IPS-15b (cell line): Measurements from ENCODE around the gene DISC1.

Source experiments
- H3K27me3 ChIP-seq: one replicate; pipeline ENCODE4 v1.6.1; 2013; ENCODE audit warnings: low read length; ENCODE audit not compliant: control insufficient read depth, insufficient read depth
- H3K36me3 ChIP-seq: one replicate; pipeline ENCODE4 v1.6.1; 2013; ENCODE audit warnings: low read length; ENCODE audit not compliant: control insufficient read depth, insufficient read depth
- H3K4me1 ChIP-seq: one replicate; pipeline ENCODE4 v1.6.1; 2013; ENCODE audit warnings: mild to moderate bottlenecking, low read length; ENCODE audit not compliant: control insufficient read depth, insufficient read depth
- H3K4me3 ChIP-seq: one replicate; pipeline ENCODE4 v1.5.1; 2013; ENCODE audit warnings: low read depth, low read length
- H3K9ac ChIP-seq: one replicate; pipeline ENCODE4 v1.6.1; 2013; ENCODE audit warnings: low read depth, mild to moderate bottlenecking, low read length
- H3K9me3 ChIP-seq: one replicate; pipeline ENCODE4 v1.6.1; 2013; ENCODE audit warnings: mild to moderate bottlenecking, low read length; ENCODE audit not compliant: control insufficient read depth, insufficient read depth

The DISC1 gene

DNA sequence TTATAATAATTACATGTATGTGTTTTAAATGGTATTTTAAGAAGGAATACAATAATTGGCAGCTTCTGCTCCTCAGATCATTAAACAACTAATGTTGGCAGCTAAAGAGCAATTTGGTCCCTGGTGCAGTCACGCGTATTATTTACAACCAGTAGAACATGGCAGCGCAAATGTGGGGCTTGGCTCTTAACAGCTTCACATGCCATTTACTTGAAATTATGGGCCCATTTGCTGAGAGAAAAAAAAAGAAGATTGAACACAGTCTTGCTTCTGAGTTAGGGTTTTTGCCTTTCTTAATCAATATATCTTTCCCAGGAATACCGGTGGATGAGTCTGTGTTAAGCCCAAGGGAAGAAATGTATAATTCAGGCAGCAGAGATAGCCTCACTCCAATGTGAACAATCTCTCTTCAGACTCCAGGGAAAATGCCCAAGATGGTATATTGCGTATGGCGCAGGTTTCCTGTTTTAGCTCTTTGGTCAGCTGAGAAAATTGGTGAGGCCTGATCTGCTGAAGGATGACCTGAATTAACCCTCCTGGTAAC is 174.5 kb downstream of the DISC1 start:
- Histone ChIP-seq H3K9me3 (no peaks in the 10 kb centered on the region), H3K9ac (no peak overlapping the region), H3K27me3 (no peaks in the 10 kb centered on the region), H3K36me3 (no peaks in the 10 kb centered on the region), H3K4me3 (no peak overlapping the region), H3K4me1 (no peaks in the 10 kb centered on the region)

DNA sequence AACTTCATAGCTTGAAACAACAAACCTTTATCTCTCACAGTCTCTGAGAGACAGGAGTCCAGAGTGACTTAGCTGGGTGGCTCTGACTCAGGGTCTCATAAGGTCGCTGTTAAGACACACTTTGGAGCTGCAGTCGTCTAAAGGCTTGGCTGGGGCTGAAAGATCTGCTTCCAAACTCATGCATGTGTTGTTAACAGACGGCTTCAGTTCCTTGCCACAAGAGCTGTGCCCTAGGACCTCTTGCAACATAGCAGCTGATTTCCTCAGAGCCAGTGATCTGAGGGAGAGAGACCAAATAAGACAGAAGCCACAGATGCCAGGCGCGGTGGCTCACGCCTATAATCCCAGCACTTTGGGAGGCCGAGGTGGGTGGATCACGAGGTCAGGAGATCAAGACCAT is 176.8 kb downstream of the DISC1 start:
- Histone ChIP-seq H3K27me3 (no peaks in the 10 kb centered on the region), H3K36me3 (no peaks in the 10 kb centered on the region), H3K9ac (no peak overlapping the region), H3K4me3 (no peak overlapping the region), H3K4me1 (no peaks in the 10 kb centered on the region), H3K9me3 (no peaks in the 10 kb centered on the region)

DNA sequence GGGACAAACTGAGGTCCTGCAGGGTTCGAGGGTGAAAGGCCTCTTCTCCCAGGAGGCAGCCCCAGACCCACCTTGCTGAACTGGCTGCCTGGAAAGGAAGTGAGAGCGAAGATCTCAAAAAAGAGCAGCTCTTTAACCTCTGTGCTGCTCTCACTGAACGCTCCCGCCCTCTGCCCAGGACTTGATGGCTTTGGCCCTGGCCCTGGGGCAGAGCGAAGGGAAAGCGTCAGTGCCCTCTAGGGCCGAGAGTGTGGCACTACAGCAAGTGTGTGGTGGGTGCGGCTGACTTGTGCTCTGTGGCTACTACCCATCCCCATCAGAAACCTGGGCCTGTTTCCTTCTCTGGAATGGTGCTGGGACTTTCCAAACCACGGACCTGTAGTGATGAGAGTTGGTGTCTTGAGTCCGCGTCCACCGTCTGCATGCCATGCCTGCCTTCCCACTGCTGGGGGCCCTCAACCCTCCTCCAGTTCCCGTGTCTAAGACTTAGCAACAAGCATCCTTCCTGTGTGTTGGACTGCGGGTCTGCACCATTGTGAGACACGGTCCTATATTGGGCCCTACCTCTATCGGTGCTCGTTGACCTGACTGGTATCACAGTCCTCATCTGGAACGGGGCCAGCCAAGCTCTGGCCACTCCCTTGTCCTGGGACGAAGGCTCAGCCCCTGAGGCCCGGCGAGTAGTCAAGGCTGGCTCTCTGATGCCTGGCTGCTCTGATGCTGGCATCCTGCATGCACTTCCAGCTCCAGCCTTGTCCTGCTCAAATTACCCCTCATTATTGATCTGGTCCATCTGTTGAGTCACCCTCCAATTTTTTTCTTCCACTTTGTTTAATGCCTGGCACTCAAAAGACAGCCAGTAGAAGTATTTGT is 180.3 kb downstream of the DISC1 start:
- no peaks in the 10 kb centered on the region for H3K36me3 ChIP-seq

DNA sequence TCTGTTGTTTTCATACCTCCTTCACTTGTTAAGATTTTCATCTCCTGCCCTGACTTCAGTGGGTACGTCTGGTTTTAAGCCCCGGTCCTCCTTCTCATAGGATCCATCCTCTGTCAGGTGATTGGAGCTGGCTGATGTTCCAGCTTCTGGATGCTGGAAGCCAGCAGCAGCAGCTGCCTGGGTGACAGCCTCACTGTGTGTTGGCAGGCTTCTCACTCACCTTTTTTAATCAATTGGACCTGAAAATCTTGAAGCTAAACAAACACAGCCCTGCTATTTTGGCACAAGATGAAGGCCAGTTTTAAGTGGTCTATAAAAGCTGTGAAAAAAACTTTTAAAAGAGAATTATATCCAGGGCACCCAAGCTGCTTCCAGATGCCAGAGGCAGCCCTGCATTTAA is 181.0 kb downstream of the DISC1 start:
- H3K9me3 ChIP-seq: no peaks in the 10 kb centered on the region

More for the DNA sequence above, 180.3 kb downstream of the DISC1 start:
- Histone ChIP-seq H3K4me1 (no peaks in the 10 kb centered on the region), H3K27me3 (no peaks in the 10 kb centered on the region), H3K9ac (no peak overlapping the region), H3K9me3 (no peaks in the 10 kb centered on the region), H3K4me3 (no peak overlapping the region)

DNA sequence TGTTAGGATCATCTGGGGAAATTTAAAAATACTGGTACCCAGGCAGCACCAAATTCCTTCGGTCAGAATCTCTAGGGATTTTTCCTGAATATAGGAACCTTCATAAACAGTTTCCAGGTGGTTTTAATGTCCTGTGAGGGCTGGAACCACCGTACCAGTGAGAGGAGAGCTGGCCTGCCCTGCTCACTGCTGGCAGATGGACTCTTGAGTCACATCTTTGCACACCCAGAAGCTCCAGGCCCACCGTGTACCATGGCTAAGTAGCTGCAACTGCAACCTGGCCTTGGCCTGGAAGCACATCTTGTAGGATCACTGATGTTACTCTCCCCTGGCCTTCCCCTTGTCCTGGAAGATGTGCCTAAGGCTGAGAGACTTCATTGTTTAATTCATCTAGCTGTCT is 181.5 kb downstream of the DISC1 start:
- Histone ChIP-seq H3K27me3 (no peaks in the 10 kb centered on the region), H3K4me1 (no peaks in the 10 kb centered on the region), H3K36me3 (no peaks in the 10 kb centered on the region), H3K9ac (no peak overlapping the region), H3K9me3 (no peaks in the 10 kb centered on the region), H3K4me3 (no peak overlapping the region)

More for the DNA sequence above, 181.0 kb downstream of the DISC1 start:
- no peak overlapping the region for H3K9ac ChIP-seq
- no peak overlapping the region for H3K4me3 ChIP-seq
- H3K36me3 ChIP-seq: no peaks in the 10 kb centered on the region
- H3K27me3 ChIP-seq: no peaks in the 10 kb centered on the region
- H3K4me1 ChIP-seq: no peaks in the 10 kb centered on the region

DNA sequence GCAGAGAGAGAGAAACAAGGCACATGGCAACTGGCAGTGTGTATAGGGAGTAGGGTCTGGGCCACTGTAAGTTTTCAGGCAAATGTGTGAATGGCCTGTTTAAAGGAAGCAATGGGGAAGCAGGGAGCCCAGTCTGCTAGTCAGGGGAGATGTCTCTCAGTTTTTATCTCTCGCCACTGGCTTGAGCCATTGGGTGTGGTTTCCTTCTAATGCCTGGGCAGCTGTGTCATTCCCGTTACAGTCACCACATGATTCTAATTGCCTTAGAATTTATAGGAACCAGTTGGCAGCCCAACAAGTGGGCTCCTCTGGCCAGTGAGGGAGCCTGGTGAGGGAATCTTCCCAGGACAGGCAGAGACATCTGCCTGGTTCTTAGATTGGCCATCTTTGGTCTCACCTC is 182.4 kb downstream of the DISC1 start:
- no peaks in the 10 kb centered on the region for H3K9me3 ChIP-seq
- H3K4me1 ChIP-seq: no peaks in the 10 kb centered on the region
- no peak overlapping the region for H3K9ac ChIP-seq
- no peaks in the 10 kb centered on the region for H3K36me3 ChIP-seq
- no peaks in the 10 kb centered on the region for H3K27me3 ChIP-seq
- no peak overlapping the region for H3K4me3 ChIP-seq

DNA sequence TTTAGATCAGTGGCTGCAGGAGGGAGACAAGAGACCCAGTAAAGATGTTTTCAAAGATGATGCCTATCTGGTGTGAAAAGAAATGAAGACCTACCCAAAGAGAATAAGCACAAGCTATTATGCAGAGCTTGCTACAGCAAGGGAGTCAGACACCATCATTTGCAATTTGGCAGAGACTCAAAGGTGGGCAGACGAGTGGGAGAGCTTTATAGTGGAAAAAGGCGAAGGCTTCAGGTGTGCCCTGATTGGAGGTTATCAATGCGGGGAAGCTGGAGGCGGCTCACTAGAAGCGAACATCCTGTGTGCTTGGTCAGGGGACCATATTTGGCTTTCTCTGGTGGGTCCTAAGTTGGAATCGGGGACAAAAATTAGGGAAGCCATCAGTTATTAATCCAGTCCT is 183.8 kb downstream of the DISC1 start:
- no peaks in the 10 kb centered on the region for H3K27me3 ChIP-seq
- no peaks in the 10 kb centered on the region for H3K9me3 ChIP-seq
- H3K4me3 ChIP-seq: no peak overlapping the region
- no peak overlapping the region for H3K9ac ChIP-seq
- H3K36me3 ChIP-seq: no peaks in the 10 kb centered on the region
- H3K4me1 ChIP-seq: no peaks in the 10 kb centered on the region

DNA sequence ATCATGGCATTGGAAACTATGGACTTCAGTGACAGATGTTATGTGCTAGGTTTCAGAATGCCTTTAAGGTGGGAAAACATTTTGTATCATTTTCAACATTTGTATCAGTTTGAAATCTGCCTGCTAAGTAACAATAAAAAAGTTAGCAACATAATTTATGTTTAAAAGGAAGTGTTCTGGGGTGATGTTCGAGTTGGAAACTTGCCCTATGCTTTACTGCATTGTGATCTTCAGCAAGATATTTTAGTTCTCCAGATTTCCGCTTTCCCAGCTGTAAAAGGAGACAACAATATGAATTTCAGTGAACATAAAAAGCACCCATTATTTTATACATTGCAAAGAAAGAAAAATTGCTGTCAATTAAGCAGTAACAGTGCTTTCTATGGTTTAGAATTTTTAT is 187.4 kb downstream of the DISC1 start:
- H3K4me1 ChIP-seq: no peaks in the 10 kb centered on the region
- no peak overlapping the region for H3K9ac ChIP-seq
- H3K27me3 ChIP-seq: no peaks in the 10 kb centered on the region
- no peaks in the 10 kb centered on the region for H3K9me3 ChIP-seq
- H3K4me3 ChIP-seq: no peak overlapping the region
- no peaks in the 10 kb centered on the region for H3K36me3 ChIP-seq

DNA sequence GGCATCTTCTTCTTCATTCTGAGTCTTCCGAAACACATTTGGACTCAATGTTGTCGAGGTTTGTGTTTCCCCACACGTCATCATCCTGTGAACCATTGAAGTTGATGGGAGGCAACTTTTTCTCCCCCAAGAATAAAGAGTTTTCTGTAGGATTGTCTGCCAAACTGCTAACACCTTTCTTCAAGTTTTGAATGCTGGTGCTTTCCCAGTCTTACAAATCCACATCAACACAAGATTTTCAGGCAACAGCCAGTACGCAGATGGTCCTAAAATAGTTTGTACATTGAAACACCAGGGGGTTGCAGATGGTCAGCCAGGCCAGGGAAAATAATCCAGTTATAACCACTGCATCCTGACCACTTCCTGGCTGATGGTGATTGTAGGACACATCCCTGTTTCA is 187.9 kb downstream of the DISC1 start:
- H3K4me3 ChIP-seq: no peak overlapping the region
- no peak overlapping the region for H3K9ac ChIP-seq
- H3K9me3 ChIP-seq: no peaks in the 10 kb centered on the region
- H3K36me3 ChIP-seq: no peaks in the 10 kb centered on the region
- H3K27me3 ChIP-seq: no peaks in the 10 kb centered on the region
- no peaks in the 10 kb centered on the region for H3K4me1 ChIP-seq

DNA sequence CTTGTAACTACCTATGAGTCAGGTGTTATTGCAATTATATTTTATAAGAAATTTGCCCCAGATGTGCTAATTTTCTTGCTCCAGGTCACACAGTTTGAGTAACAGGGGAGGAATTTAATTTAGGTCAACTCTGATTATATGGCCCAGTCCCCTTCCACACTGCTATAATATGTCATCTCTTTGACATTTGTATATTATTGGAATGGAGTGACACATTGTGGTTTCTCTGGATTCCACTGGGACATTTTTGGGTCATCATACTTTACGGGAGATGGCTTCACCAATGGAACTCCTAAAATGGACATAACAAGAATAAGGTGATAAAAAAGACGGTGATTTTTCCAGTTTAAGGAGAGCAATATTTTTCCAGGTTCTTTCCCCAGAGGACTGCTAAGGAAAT is 191.2 kb downstream of the DISC1 start:
- Histone ChIP-seq H3K36me3 (no peaks in the 10 kb centered on the region), H3K9ac (no peak overlapping the region), H3K9me3 (no peaks in the 10 kb centered on the region), H3K4me3 (no peak overlapping the region), H3K27me3 (no peaks in the 10 kb centered on the region), H3K4me1 (no peaks in the 10 kb centered on the region)

DNA sequence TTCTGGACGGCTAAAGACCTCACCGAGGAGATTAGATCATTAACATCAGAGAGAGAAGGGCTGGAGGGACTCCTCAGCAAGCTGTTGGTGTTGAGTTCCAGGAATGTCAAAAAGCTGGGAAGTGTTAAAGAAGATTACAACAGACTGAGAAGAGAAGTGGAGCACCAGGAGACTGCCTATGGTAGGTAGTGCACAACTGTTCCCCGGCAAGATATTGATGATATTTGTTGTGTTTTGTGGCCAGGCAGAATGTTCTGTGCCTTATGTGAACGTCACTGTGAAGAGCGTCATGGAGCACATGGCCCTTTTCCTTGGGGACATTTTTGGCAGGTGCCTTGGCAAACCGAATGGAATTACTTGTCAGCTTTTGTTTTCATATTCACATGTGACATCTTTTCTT is 191.7 kb downstream of the DISC1 start:
- Histone ChIP-seq H3K4me3 (no peak overlapping the region), H3K9me3 (no peaks in the 10 kb centered on the region), H3K36me3 (no peaks in the 10 kb centered on the region), H3K27me3 (no peaks in the 10 kb centered on the region), H3K4me1 (no peaks in the 10 kb centered on the region), H3K9ac (no peak overlapping the region)

DNA sequence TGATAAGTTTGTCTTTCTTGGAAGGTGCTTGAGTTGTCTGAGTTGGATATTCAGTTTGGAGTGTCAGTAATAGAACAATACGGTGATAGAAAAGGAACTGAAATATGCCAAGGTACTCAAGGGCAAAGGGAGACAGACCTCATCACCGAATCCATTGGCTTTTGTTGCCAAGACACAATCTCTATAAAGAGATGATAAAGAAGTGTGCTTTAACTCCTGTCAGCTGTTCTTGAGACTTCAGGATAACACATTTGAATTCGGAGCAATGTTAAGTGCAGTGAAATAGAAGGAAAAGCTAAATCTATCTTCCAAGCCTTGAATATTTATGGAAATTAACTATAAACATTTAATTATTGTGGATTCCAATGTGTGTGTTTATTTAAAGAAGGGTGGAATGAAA is 194.7 kb downstream of the DISC1 start:
- no peaks in the 10 kb centered on the region for H3K27me3 ChIP-seq
- no peak overlapping the region for H3K9ac ChIP-seq
- no peaks in the 10 kb centered on the region for H3K9me3 ChIP-seq
- H3K4me3 ChIP-seq: no peak overlapping the region
- no peaks in the 10 kb centered on the region for H3K36me3 ChIP-seq
- no peaks in the 10 kb centered on the region for H3K4me1 ChIP-seq
